GM23338 (cell line): ENCODE data around the gene PTPRO.

Experiments
- CTCF ChIP-seq, 2 experiments: fragments of 200-600 bp in 1 of 2; sonication (generic) in 1 of 2; conservative IDR thresholded peaks; 2 replicates each; pipeline versions ENCODE4 v1.5.1 to v1.6.1; 2016 to 2017; ENCODE audit warnings: antibody characterized with exemption in 2 of 2, low read depth in 2 of 2, mild to moderate bottlenecking in 2 of 2, moderate library complexity in 1 of 2
- EZH2 ChIP-seq: fragments of 200-600 bp; sonication (generic); IDR thresholded peaks from one replicate; pipeline ENCODE4 v1.8.0; 2017; ENCODE audit warnings: antibody characterized with exemption, mild to moderate bottlenecking, low read depth; ENCODE audit not compliant: unreplicated experiment
- POLR2AphosphoS5 ChIP-seq: IDR thresholded peaks from 2 replicates; pipeline ENCODE4 v1.6.1; 2016; ENCODE audit warnings: antibody characterized with exemption, low read depth
- ZNF114 ChIP-seq: fragments of 250-450 bp; sonication (Bioruptor Pico); IDR thresholded peaks from 2 replicates; pipeline ENCODE4 v1.5.0; 2020; ENCODE audit warnings: mild to moderate bottlenecking, moderate library complexity

DNA sequence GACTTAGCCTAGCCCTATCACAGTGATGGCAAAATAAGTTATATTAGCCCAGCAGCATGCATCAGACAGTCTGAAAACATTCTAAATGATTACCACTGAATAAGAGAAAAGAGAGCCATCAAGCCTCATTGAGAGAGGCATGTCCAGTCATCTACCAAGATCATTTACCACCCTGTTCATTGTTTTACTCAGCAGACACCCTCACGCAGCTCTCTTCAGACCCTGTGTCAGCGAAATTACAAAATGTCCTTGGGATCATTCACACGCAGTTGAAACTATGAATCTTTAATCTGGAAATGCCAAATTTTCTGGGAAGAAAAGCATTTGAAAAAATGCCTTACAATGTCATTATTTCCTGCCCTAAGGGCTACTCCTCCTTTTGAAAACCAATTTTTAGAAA lies 89.5 kb downstream of the PTPRO start:
- TF ChIP-seq CTCF (conservative IDR thresholded peaks at IDR 0.05; ENCODE audit: low read depth in 2 of 2) (no peak), POLR2AphosphoS5 (no peak), EZH2 (no peak), ZNF114 (CRISPR knock-in tag) (no peak)
